ENCODE results near the gene GFPT2.

DNA sequence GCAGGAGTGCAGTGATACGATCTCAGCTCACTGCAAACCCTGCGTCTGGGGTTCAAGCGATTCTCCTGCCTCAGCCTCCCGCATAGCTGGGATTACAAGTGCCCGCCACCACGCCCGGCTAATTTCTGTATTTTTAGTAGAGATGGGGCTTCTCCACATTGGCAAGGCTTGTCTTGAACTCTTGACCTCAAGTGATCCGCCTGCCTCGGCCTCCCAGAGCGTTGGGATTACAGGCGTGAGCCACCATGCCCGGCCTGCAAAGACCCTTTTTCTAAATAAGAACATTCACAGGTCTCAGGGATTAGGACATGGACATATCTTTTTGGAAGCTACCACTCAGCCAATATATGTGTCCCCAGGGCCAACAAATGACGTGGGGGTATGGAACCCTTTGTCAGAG, 49.6 kb upstream of the GFPT2 start:
- TF ChIP-seq, protein P1, sequence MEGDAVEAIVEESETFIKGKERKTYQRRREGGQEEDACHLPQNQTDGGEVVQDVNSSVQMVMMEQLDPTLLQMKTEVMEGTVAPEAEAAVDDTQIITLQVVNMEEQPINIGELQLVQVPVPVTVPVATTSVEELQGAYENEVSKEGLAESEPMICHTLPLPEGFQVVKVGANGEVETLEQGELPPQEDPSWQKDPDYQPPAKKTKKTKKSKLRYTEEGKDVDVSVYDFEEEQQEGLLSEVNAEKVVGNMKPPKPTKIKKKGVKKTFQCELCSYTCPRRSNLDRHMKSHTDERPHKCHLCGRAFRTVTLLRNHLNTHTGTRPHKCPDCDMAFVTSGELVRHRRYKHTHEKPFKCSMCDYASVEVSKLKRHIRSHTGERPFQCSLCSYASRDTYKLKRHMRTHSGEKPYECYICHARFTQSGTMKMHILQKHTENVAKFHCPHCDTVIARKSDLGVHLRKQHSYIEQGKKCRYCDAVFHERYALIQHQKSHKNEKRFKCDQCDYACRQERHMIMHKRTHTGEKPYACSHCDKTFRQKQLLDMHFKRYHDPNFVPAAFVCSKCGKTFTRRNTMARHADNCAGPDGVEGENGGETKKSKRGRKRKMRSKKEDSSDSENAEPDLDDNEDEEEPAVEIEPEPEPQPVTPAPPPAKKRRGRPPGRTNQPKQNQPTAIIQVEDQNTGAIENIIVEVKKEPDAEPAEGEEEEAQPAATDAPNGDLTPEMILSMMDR (IDR thresholded peaks at IDR 0.05), result no peak
- TF ChIP-seq POLR2A (IDR thresholded peaks at IDR 0.05), result no peak
